CD4-positive, alpha-beta memory T cell (primary cell): ENCODE data around the gene CMBL. TPM values are rescaled to one million over a fixed set of nuclear protein-coding genes. Genes with fewer than 3 reads are reported as not detected.

Source experiments
- CTCF ChIA-PET: fragments of 350-600 bp; sonication (Branson Sonifier 250); formaldehyde crosslinking; loops from one replicate; lab custom pipeline; 2021; ENCODE audit warnings: inconsistent platforms; ENCODE audit not compliant: partially characterized antibody; lab: Charles Lee
- POLR2A ChIA-PET: fragments of 350-600 bp; sonication (Branson Sonifier 250); formaldehyde crosslinking; loops from one replicate; lab custom pipeline; 2021; ENCODE audit not compliant: partially characterized antibody; lab: Charles Lee
- DNase-seq, 5 donors: peaks; one replicate each; pipeline versions ENCODE4 v3.0.0 to v3.0.0-alpha.2; 2020 to 2022; ENCODE audit warnings: mixed read lengths in 1 of 5
- H3K27ac ChIP-seq: one replicate; pipeline ENCODE4 v1.7.0; 2013; ENCODE audit warnings: low read depth, low read length
- H3K27me3 ChIP-seq: 2 replicates; pipeline ENCODE4 v1.7.0; 2013; ENCODE audit warnings: mild to moderate bottlenecking, low read length, moderate library complexity; ENCODE audit not compliant: insufficient read depth
- H3K36me3 ChIP-seq: 2 replicates; pipeline ENCODE4 v1.7.0; 2013; ENCODE audit warnings: mild to moderate bottlenecking, low read length, moderate library complexity; ENCODE audit not compliant: insufficient read depth
- H3K4me1 ChIP-seq: 2 replicates; pipeline ENCODE4 v1.7.0; 2013; ENCODE audit warnings: mild to moderate bottlenecking, low read length, moderate library complexity; ENCODE audit not compliant: insufficient read depth
- H3K4me3 ChIP-seq, 2 donors: one replicate each; pipeline ENCODE4 v1.7.0; 2013; ENCODE audit warnings: low read length in 2 of 2, mild to moderate bottlenecking in 1 of 2
- H3K9me3 ChIP-seq, 2 donors: one replicate each; pipeline ENCODE4 v1.7.0; 2013; ENCODE audit warnings: low read length in 2 of 2, control low read depth in 1 of 2; ENCODE audit not compliant: control insufficient read depth in 1 of 2
- H3K27ac Mint-ChIP-seq, 7 donors: one replicate each; pipeline ENCODE4 v1.8.0; 2020 to 2021; ENCODE audit warnings: mixed read lengths in 7 of 7, mild to moderate bottlenecking in 6 of 7, inconsistent platforms in 3 of 7, moderate library complexity in 3 of 7
- H3K27me3 Mint-ChIP-seq, 2 donors: one replicate each; pipeline ENCODE4 v1.8.0; 2020 to 2021; ENCODE audit warnings: mixed read lengths in 2 of 2
- H3K36me3 Mint-ChIP-seq, 2 donors: one replicate each; pipeline ENCODE4 v1.8.0; 2020 to 2021; ENCODE audit warnings: mixed read lengths in 2 of 2, inconsistent platforms in 1 of 2, mild to moderate bottlenecking in 1 of 2
- H3K4me1 Mint-ChIP-seq, 4 donors: one replicate each; pipeline ENCODE4 v1.8.0; 2020 to 2021; ENCODE audit warnings: mixed read lengths in 4 of 4, mild to moderate bottlenecking in 1 of 4
- H3K4me3 Mint-ChIP-seq, 8 donors: one replicate each; pipeline ENCODE4 v1.8.0; 2020 to 2021; ENCODE audit warnings: mixed read lengths in 8 of 8, mild to moderate bottlenecking in 7 of 8, moderate library complexity in 6 of 8, inconsistent platforms in 3 of 8
- H3K9me3 Mint-ChIP-seq, 8 donors: one replicate each; pipeline ENCODE4 v1.8.0; 2020 to 2021; ENCODE audit warnings: mixed read lengths in 8 of 8, mild to moderate bottlenecking in 5 of 8, inconsistent platforms in 3 of 8, moderate library complexity in 1 of 8
- intact Hi-C: fragments of 100-400 bp; cut with micrococcal nuclease; formaldehyde crosslinking; loops from one replicate; pipeline ENCODE4 v1.15.1; 2023
- polyA plus RNA-seq, 2 donors: library from polyadenylated mRNA; unstranded; fragments of 300-500 nt; fragmentation: Illumina TruSeq; gene quantifications; one replicate each; pipeline ENCODE4 v1.2.3, GENCODE V29; 2021
- total RNA-seq, 2 experiments: library from RNA; stranded (reverse); gene quantifications; one replicate each; pipeline ENCODE4 v1.2.3, GENCODE V29; 2021

CMBL gene
- total and polyA plus RNA-seq, 4 experiments from 2014 or later, result 0.33 to 1.9 (median 1.5) TPM; not detected in 1

DNA sequence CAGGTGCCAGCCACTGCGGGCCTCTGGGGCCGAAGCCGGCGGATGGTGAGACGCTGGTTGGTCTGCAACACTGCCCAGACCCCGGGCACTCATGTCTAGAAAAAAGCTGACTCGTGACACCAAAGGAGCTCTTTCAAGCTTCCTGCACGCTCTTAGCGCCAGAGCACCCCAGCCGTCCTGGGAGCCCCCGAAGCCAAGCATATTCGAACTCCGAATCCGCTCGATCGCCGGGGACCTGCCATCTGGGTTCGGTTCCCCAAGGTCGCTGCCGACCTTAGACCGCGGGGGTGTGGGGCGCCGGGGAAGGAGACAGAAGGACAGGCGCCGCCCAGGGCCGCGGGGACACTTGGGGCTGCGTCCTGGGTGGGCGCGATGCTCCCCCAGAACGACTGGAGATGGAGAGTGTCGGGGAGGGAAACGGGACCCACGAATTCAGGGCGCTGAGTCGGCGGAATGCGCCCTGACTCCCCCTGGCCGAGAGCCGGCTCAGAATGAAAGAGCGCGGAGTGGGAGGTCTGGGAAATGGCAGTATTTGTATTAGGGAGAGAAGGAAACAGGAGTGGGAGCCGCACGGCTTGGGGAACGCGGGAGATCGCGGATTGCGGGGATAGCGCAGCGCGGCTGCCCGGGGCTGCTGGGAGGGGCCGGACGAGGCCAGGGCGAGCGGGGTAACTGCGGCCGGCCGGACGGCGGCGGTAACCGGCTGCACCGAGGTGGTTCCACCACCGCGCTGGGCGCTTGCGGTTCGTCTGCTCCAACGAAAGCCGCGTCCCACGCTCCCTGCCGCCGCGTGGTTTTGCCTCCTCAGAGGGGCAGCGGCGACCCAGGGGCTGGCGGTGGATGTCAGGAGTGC, 25.7 kb upstream of the CMBL start:
- H3K36me3 Mint-ChIP-seq, result no peaks in the 10 kb centered on the region
- Histone ChIP-seq H3K27ac (no peak overlapping the region), H3K27me3 (peaks cover 14% of the 10 kb centered on the region), H3K9me3 (no peaks in the 10 kb centered on the region), H3K4me3 (peak overlapping the region; percentile 29 to 35), H3K4me1 (peaks cover 6% of the 10 kb centered on the region), H3K36me3 (no peaks in the 10 kb centered on the region)
- peak overlapping the region; percentile 84 to 93 (median 86) for H3K4me3 Mint-ChIP-seq
- peak in 1 of 5 donors; percentile 12 for DNase-seq
- no peaks in the 10 kb centered on the region for H3K9me3 Mint-ChIP-seq
- intact Hi-C loops, result no loop called here
- H3K27ac Mint-ChIP-seq, result peak overlapping the region in 1 of 7 donors; percentile 23
- peaks cover 31 to 42% of the 10 kb centered on the region in 2 donors for H3K27me3 Mint-ChIP-seq
- POLR2A ChIA-PET, result interaction anchor here (2.3 kb wide), 1 partner anchor 20 kb away, joined by 7 read pairs; the partner anchor contains the start of gene MARCHF6
- H3K4me1 Mint-ChIP-seq, result peaks cover 2 to 6% (median 5%) of the 10 kb centered on the region in 4 donors
- CTCF ChIA-PET, result interaction anchor here (2.4 kb wide), 1 partner anchor 49 kb away, joined by 7 read pairs; no protein-coding TSS in a partner anchor

DNA sequence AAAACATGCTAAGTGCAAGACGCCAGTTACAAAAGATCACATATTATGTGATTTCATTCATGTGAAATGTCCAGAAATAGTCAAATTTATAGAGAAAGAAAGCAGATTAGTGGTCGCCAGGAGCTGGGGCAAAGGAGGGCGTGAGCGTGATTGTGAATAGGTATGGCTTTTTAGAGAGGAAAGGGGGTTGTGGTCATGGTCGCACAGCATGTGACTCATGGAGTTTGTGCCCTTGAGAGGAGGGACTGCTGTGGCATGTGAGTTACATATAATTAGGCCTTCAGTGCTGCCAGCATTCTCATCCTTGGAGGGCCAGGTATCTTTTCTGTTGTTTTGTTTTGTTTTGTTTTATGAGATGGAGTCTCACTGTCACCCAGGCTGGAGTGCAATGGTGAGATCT, 24.6 kb upstream of the CMBL start:
- Mint-ChIP-seq H3K9me3 (no peaks in the 10 kb centered on the region), H3K4me3 (peak overlapping the region in 6 of 8 donors; percentile 37 to 64 (median 47)), H3K27me3 (peaks cover 31 to 42% of the 10 kb centered on the region in 2 donors), H3K27ac (no peak overlapping the region), H3K36me3 (no peaks in the 10 kb centered on the region), H3K4me1 (peaks cover 2 to 6% (median 5%) of the 10 kb centered on the region in 4 donors)
- H3K27me3 ChIP-seq, result peaks cover 14% of the 10 kb centered on the region
- intact Hi-C loops, result no loop called here
- H3K36me3 ChIP-seq, result no peaks in the 10 kb centered on the region
- ChIA-PET POLR2A (no interaction called here), CTCF (interaction anchor here (2.4 kb wide), 1 partner anchor 48 kb away, joined by 7 read pairs; no protein-coding TSS in a partner anchor)
- no peak overlapping the region for H3K27ac ChIP-seq
- no peak overlapping the region for H3K4me3 ChIP-seq
- H3K4me1 ChIP-seq, result peaks cover 6% of the 10 kb centered on the region
- H3K9me3 ChIP-seq, result no peaks in the 10 kb centered on the region
- no peak for DNase-seq

DNA sequence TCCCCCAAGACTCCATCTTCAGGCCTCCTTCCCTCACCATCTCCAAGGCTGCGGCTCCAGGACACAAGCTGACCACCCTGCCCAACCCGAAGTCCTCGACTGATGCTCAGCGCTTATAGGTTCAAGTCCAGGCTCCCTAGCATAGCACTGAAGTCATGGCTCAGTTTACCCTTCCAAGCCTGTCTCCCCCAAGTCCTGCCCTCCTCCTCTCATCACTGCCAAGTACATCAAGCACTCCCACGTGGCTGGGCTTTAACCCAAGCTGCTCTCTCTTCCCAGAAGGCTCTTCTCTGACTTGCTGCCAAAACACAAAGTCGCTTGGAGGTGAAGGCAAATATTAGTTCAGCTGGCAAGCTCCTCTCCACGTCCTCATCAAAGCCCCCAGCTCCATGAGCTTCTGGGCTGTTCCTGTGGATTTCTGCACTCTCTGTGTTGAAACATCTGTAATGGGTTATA, 23.7 kb upstream of the CMBL start:
- ChIA-PET POLR2A (no interaction called here), CTCF (interaction anchor here (0.8 to 2.4 kb wide), 2 partner anchors 28 to 47 kb away, joined by 3 to 7 read pairs; no protein-coding TSS in a partner anchor)
- Histone ChIP-seq H3K9me3 (no peaks in the 10 kb centered on the region), H3K4me1 (peaks cover 6% of the 10 kb centered on the region), H3K4me3 (no peak overlapping the region), H3K27me3 (peaks cover 14% of the 10 kb centered on the region), H3K36me3 (no peaks in the 10 kb centered on the region), H3K27ac (no peak overlapping the region)
- peak overlapping the region in 2 of 8 donors; percentile 21 to 32 for H3K4me3 Mint-ChIP-seq
- peaks cover 2 to 6% (median 5%) of the 10 kb centered on the region in 4 donors for H3K4me1 Mint-ChIP-seq
- peaks cover 31 to 42% of the 10 kb centered on the region in 2 donors for H3K27me3 Mint-ChIP-seq
- H3K36me3 Mint-ChIP-seq, result no peaks in the 10 kb centered on the region
- no peak for DNase-seq
- intact Hi-C loops, result no loop called here
- no peaks in the 10 kb centered on the region for H3K9me3 Mint-ChIP-seq
- no peak overlapping the region for H3K27ac Mint-ChIP-seq

DNA sequence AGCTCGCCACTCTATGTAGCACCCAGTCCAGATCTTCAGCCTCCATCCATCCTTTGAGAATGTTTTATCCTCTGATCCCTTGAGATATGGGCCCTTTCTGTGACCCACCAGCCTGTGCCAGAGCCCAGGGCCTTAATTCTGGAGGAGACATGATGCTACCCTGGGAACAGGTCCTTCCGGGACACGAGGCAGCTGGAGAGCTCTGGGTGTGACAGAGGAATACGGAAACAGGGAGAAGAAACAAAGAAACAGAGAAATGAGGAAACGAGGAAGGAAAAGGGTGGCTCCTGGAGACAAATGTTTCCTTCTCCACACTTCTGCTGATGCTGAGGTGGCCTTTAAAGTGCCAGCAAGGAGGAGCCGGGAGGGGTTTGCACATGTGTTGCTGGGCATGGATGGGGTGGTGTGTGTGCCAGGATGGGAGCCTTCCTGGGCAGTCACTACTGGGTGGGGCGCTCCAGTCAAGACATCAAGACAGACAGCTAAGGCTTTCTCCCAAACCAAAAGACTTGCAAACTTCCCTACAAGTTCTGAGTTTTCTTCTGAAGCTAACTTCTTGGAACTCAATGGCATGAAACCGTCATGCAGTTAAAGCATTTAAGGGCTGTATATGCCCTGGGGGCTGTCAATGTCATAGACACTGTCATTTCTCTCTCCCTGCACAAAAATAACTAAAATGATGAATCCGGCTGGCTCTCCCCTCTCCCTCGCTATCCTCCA, 23.0 kb upstream of the CMBL start:
- H3K4me1 ChIP-seq, result peaks cover 6% of the 10 kb centered on the region
- no peak overlapping the region for H3K4me3 ChIP-seq
- ChIA-PET CTCF (interaction anchor here (2.4 kb wide), 1 partner anchor 47 kb away, joined by 7 read pairs; no protein-coding TSS in a partner anchor), POLR2A (interaction anchor here (2.3 kb wide), 1 partner anchor 23 kb away, joined by 8 read pairs; the partner anchor contains the start of gene MARCHF6)
- intact Hi-C loops, result no loop called here
- H3K27me3 ChIP-seq, result peaks cover 14% of the 10 kb centered on the region
- Mint-ChIP-seq H3K9me3 (no peaks in the 10 kb centered on the region), H3K4me1 (peaks cover 2 to 6% (median 5%) of the 10 kb centered on the region in 4 donors), H3K36me3 (no peaks in the 10 kb centered on the region), H3K27me3 (peaks cover 29 to 42% of the 10 kb centered on the region in 2 donors), H3K4me3 (peak overlapping the region in 2 of 8 donors; percentile 21 to 32), H3K27ac (no peak overlapping the region)
- H3K27ac ChIP-seq, result no peak overlapping the region
- no peaks in the 10 kb centered on the region for H3K36me3 ChIP-seq
- H3K9me3 ChIP-seq, result no peaks in the 10 kb centered on the region
- no peak for DNase-seq

DNA sequence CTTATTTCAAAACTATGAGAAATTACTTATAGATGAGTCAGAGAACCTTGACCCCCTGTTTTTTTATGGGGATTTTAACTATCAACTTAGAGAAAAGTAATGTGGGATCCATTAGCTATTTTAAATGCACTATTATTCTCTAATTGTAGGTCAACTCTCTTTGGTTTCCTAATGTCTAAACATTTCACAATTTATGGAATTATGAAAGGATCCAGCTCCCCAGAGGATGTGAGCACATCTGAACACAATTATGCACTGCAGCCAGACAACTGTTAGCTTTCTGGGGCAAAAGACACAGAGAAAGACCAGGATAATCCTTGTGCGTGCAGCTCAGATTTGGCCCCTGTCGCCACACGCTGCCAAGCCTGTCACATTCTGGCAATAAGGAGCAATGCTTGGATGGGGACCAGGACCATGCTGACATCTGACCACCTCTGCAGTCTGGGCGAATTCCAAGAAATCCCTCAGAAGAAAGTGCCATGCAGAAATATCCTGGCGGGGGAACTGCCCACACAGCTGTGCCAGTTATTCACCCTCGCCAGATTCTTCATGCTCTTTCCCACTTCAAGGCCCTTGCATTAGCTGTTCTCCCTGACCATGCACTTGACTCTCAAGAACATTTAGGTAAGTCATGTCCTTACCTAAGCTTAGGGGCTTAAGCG, 22.2 kb upstream of the CMBL start:
- DNase-seq, result no peak
- H3K27me3 ChIP-seq, result peaks cover 14% of the 10 kb centered on the region
- no peak overlapping the region for H3K27ac ChIP-seq
- peaks cover 6% of the 10 kb centered on the region for H3K4me1 ChIP-seq
- intact Hi-C loops, result no loop called here
- H3K4me3 ChIP-seq, result no peak overlapping the region
- POLR2A ChIA-PET, result interaction anchor here (2.3 kb wide), 1 partner anchor 23 kb away, joined by 8 read pairs; the partner anchor contains the start of gene MARCHF6
- H3K9me3 ChIP-seq, result no peaks in the 10 kb centered on the region
- Mint-ChIP-seq H3K27me3 (peaks cover 26 to 35% of the 10 kb centered on the region in 2 donors), H3K36me3 (no peaks in the 10 kb centered on the region), H3K9me3 (no peaks in the 10 kb centered on the region), H3K4me3 (no peak overlapping the region), H3K4me1 (peaks cover 2 to 6% (median 5%) of the 10 kb centered on the region in 4 donors), H3K27ac (no peak overlapping the region)
- CTCF ChIA-PET, result no interaction called here
- no peaks in the 10 kb centered on the region for H3K36me3 ChIP-seq

DNA sequence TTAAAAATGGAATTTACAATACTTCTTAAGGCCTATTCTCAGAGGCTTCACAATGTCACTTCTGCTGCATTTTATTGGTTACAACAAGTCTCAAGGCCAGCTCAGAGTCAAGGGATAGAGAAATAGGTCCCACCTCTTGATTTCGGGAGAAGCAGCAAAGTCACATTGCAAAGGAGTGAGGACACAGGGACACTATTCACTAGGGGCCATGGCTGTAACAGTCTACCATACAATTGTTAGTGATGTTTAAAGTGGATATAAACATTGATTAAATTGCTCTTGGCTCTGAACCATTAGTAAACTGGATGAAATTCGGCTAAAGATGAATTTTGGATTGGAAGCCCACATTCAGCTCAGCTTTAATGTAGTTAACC, 21.7 kb upstream of the CMBL start:
- no peaks in the 10 kb centered on the region for H3K36me3 Mint-ChIP-seq
- H3K4me3 ChIP-seq, result no peak overlapping the region
- H3K27me3 ChIP-seq, result peaks cover 10% of the 10 kb centered on the region
- CTCF ChIA-PET, result interaction anchor here (1.7 kb wide), 1 partner anchor 46 kb away, joined by 5 read pairs; no protein-coding TSS in a partner anchor
- POLR2A ChIA-PET, result interaction anchor here (2.3 kb wide), 1 partner anchor 24 kb away, joined by 8 read pairs; the partner anchor contains the start of gene MARCHF6
- H3K4me3 Mint-ChIP-seq, result no peak overlapping the region
- peaks cover 2 to 6% (median 5%) of the 10 kb centered on the region in 4 donors for H3K4me1 Mint-ChIP-seq
- intact Hi-C loops, result no loop called here
- H3K36me3 ChIP-seq, result no peaks in the 10 kb centered on the region
- peak overlapping the region in 1 of 7 donors; percentile 20 for H3K27ac Mint-ChIP-seq
- DNase-seq, result no peak
- H3K9me3 ChIP-seq, result no peaks in the 10 kb centered on the region
- H3K9me3 Mint-ChIP-seq, result no peaks in the 10 kb centered on the region
- no peak overlapping the region for H3K27ac ChIP-seq
- peaks cover 6% of the 10 kb centered on the region for H3K4me1 ChIP-seq
- peaks cover 20 to 30% of the 10 kb centered on the region in 2 donors for H3K27me3 Mint-ChIP-seq
